Activated CD8-positive, alpha-beta T cell treated with anti-CD3 and anti-CD28 coated beads for 36 hours (primary cell): ENCODE results near the gene RASAL1. TPM values are rescaled to one million over a fixed set of nuclear protein-coding genes. Genes with fewer than 3 reads are reported as not detected.

Experiments used
- ATAC-seq: fragments of 200-7000 bp; cut with Tn5 transposase; one replicate; pipeline ENCODE4 v1.10.0; 2021; ENCODE audit warnings: mild to moderate bottlenecking, moderate library complexity
- CTCF ChIA-PET: fragments of 350-600 bp; sonication (Branson Sonifier 250); formaldehyde crosslinking; loops from one replicate; lab custom pipeline; 2021; ENCODE audit warnings: antibody characterized with exemption; lab: Charles Lee
- POLR2A ChIA-PET: fragments of 350-600 bp; sonication (Branson Sonifier 250); formaldehyde crosslinking; loops from one replicate; lab custom pipeline; 2021; ENCODE audit warnings: antibody characterized with exemption; lab: Charles Lee
- DNase-seq: peaks from one replicate; pipeline ENCODE4 v3.0.0-alpha.2; 2020
- H3K27ac Mint-ChIP-seq: one replicate; pipeline ENCODE4 v1.8.0; 2021; ENCODE audit warnings: mild to moderate bottlenecking, mixed read lengths
- H3K27me3 Mint-ChIP-seq: one replicate; pipeline ENCODE4 v1.8.0; 2021; ENCODE audit warnings: mixed read lengths
- H3K36me3 Mint-ChIP-seq: one replicate; pipeline ENCODE4 v1.8.0; 2021; ENCODE audit warnings: low read depth, mixed read lengths
- H3K4me1 Mint-ChIP-seq: one replicate; pipeline ENCODE4 v1.8.0; 2021; ENCODE audit warnings: low read depth, mixed read lengths
- H3K4me3 Mint-ChIP-seq: one replicate; pipeline ENCODE4 v1.8.0; 2021; ENCODE audit warnings: mild to moderate bottlenecking, moderate library complexity, mixed read lengths
- H3K9me3 Mint-ChIP-seq: one replicate; pipeline ENCODE4 v1.8.0; 2021; ENCODE audit warnings: mixed read lengths
- CTCF ChIP-seq: fragments of 200-600 bp; IDR thresholded peaks from one replicate; pipeline ENCODE4 v1.8.0; 2022; ENCODE audit warnings: antibody characterized with exemption, mild to moderate bottlenecking
- intact Hi-C: fragments of 100-400 bp; cut with micrococcal nuclease; formaldehyde crosslinking; loops from one replicate; pipeline ENCODE4 v1.10.0; 2022
- total RNA-seq, 2 experiments: library from RNA; stranded (reverse); gene quantifications; one replicate each; pipeline ENCODE4 v1.2.3, GENCODE V29; 2021

Gene RASAL1
- total RNA-seq, 2 experiments from 2014 or later: 9.8 to 12.4 TPM

- Mint-ChIP-seq H3K27ac (peak overlapping the region; percentile 79), H3K4me3 (no peak overlapping the region)
These were observed 49.1 kb downstream of the RASAL1 start for GRCh38 chr12:113086249-113087164.

DNA sequence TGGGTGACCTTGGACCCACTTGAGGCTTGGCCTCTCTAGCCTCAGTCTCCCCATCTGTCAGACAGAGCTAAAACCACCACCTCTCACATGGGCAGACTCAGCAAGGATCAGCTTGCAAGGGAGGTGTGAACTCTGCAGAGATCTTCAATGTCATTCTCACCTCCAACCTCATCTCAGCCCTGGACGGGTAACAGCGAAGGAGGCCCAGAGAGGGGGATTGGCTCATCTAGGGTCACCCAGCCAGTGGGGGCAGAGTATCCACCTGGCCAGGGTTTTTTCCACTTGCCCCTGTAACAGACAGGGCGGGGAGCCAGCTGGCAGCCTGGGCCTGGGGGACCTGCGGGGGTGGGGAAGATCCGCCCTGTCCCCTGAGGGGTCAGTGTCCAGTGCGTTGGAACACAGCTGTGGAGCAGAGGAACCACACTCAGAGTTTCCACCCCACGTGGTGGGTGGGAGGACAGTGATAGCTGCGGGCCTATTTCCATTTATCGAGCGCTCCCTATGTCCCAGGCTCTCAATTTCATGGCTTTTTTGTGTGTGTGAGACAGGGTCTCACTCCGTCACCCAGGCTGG is 51.6 kb downstream of the RASAL1 start:
- Mint-ChIP-seq H3K27me3 (no peaks in the 10 kb centered on the region), H3K36me3 (no peaks in the 10 kb centered on the region), H3K27ac (peak overlapping the region; percentile 4), H3K4me1 (peaks cover 42% of the 10 kb centered on the region), H3K4me3 (no peak overlapping the region), H3K9me3 (no peaks in the 10 kb centered on the region)
- POLR2A ChIA-PET: no interaction called here
- TF ChIP-seq CTCF: no peak
- DNase-seq (no peak), ATAC-seq (no peak)
- CTCF ChIA-PET: no interaction called here
- intact Hi-C loops: no loop called here

More at GRCh38 chr12:113086249-113087164, 49.1 kb downstream of the RASAL1 start:
- Mint-ChIP-seq H3K4me1 (peaks cover 57% of the 10 kb centered on the region), H3K9me3 (no peaks in the 10 kb centered on the region), H3K36me3 (no peaks in the 10 kb centered on the region), H3K27me3 (no peaks in the 10 kb centered on the region)
- intact Hi-C loops: no loop called here
- TF ChIP-seq CTCF: no peak
- DNase-seq: peak; percentile 49
- ATAC-seq: no peak
- ChIA-PET CTCF (interaction anchor here (0.8 kb wide), 1 partner anchor 38 kb away, joined by 6 read pairs; no protein-coding TSS in a partner anchor), POLR2A (interaction anchor here (0.8 kb wide), 1 partner anchor 14 kb away, joined by 3 read pairs; no protein-coding TSS in a partner anchor)

DNA sequence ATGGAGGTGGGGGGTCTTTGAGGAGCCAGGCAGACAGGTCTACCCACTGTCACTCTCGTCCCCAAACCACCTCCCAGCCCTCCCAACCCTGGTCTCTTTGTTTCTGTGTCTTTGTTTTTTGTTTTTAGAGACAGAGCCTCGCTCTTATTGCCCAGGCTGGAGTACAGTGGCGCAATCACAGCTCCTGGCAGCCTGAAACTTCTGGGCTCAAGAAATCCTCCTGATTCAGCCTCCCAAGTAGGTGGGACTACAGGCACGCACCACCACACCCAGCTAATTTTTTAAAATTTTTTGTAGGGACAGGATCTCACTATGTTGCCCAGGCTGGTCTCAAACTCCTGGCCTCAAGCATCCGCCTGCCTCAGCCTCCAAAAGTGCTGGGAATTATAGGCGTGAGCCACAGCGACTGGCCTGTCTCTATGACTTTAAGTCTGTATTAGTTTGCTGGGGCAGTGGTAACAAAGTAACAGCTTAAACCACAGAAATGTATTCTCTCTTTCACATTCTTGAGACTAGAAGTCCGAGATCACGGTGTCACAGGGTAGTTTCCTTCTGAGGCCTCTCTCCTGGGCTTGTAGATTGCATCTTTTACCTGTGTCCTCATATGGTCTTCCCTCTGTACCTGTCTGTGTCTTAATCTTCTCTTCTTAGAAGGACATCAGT is 52.9 kb downstream of the RASAL1 start:
- Mint-ChIP-seq H3K27me3 (no peaks in the 10 kb centered on the region), H3K9me3 (no peaks in the 10 kb centered on the region), H3K27ac (no peak overlapping the region), H3K4me1 (peaks cover 30% of the 10 kb centered on the region), H3K4me3 (no peak overlapping the region), H3K36me3 (no peaks in the 10 kb centered on the region)
- DNase-seq (no peak), ATAC-seq (no peak)
- TF ChIP-seq CTCF: no peak
- ChIA-PET CTCF (interaction anchor here (1.6 kb wide), 1 partner anchor 15 kb away, joined by 3 read pairs; no protein-coding TSS in a partner anchor), POLR2A (no interaction called here)
- intact Hi-C loops: no loop called here

DNA sequence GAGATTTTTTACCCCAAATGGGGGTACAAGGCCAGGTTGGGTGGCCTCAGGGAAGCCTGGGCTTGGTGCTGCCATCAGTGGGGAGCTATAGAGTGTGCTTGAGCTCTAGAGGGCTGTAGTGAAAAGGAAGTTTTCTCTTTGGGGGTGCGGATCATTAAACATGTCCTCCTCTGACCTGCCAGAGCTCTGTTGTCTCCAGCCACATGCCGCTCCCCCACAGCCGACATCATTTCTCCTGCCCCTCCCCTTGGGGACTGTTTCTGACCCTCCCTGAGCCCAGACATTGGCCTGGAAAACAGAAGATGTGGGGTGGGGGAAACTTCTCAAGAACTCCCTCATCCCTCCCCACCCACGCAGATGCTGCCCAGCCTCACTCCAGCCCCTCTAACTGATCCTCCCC is 53.7 kb downstream of the RASAL1 start:
- peaks cover 24% of the 10 kb centered on the region for H3K4me1 Mint-ChIP-seq
- ATAC-seq: no peak
- no peak overlapping the region for H3K4me3 Mint-ChIP-seq
- ChIA-PET CTCF (interaction anchor here (1.6 kb wide), 1 partner anchor 16 kb away, joined by 3 read pairs; no protein-coding TSS in a partner anchor), POLR2A (interaction anchor here (0.6 kb wide), 1 partner anchor 375 kb away, joined by 3 read pairs; no protein-coding TSS in a partner anchor)
- H3K27ac Mint-ChIP-seq: no peak overlapping the region
- H3K36me3 Mint-ChIP-seq: no peaks in the 10 kb centered on the region
- H3K9me3 Mint-ChIP-seq: no peaks in the 10 kb centered on the region
- no peak for DNase-seq
- TF ChIP-seq CTCF: no peak
- intact Hi-C loops: no loop called here
- H3K27me3 Mint-ChIP-seq: no peaks in the 10 kb centered on the region
